A673 (cell line): ENCODE measurements around the gene TRPC1. TPM values are rescaled to one million over a fixed set of nuclear protein-coding genes. Genes with fewer than 3 reads are reported as not detected.

Experiments used
- BruUV-seq: library from RNA; stranded (reverse); fragments of 400-500 nt; replicated peaks from 2 replicates; lab custom pipeline; 2021; lab: Mats Ljungman, UMichigan
- CTCF ChIA-PET: fragments of 300-600 bp; sonication (Branson Sonifier 250); formaldehyde crosslinking; loops from one replicate; lab custom pipeline; 2022; ENCODE audit warnings: antibody characterized with exemption; lab: Charles Lee
- POLR2A ChIA-PET: fragments of 300-600 bp; sonication (Branson Sonifier 250); formaldehyde crosslinking; loops from one replicate; lab custom pipeline; 2022; ENCODE audit warnings: antibody characterized with exemption; ENCODE audit not compliant: low non-redundant PET; lab: Charles Lee
- DNase-seq: peaks from one replicate; pipeline ENCODE4 v3.0.0-alpha.2; 2015; ENCODE audit warnings: low spot score
- H3K27ac ChIP-seq: fragments of 200-600 bp; sonication (generic); 2 replicates; pipeline ENCODE4 v1.5.1; 2016; ENCODE audit warnings: mixed run types, low read depth, mild to moderate bottlenecking, mixed read lengths, antibody characterized with exemption, low read length; ENCODE audit not compliant: poor library complexity, severe bottlenecking
- H3K27me3 ChIP-seq: fragments of 200-600 bp; sonication (generic); replicated peaks from 2 replicates; pipeline ENCODE4 v1.6.1; 2017; ENCODE audit warnings: mixed run types, low read depth, mild to moderate bottlenecking, mixed read lengths, antibody characterized with exemption, low read length; ENCODE audit not compliant: insufficient read depth, poor library complexity
- H3K36me3 ChIP-seq: fragments of 200-600 bp; sonication (generic); 2 replicates; pipeline ENCODE4 v1.6.1; 2016; ENCODE audit warnings: mixed run types, mild to moderate bottlenecking, mixed read lengths, antibody characterized with exemption, low read length; ENCODE audit not compliant: insufficient read depth, poor library complexity, severe bottlenecking
- H3K4me1 ChIP-seq: fragments of 200-600 bp; sonication (generic); 2 replicates; pipeline ENCODE4 v1.6.1; 2017; ENCODE audit warnings: mixed run types, mild to moderate bottlenecking, mixed read lengths, antibody characterized with exemption, low read length; ENCODE audit not compliant: insufficient read depth, poor library complexity, severe bottlenecking
- H3K4me3 ChIP-seq: fragments of 200-600 bp; sonication (generic); 2 replicates; pipeline ENCODE4 v1.5.1; 2016; ENCODE audit warnings: low read depth, mixed run types, mild to moderate bottlenecking, mixed read lengths, low read length; ENCODE audit not compliant: poor library complexity, severe bottlenecking
- H3K9me3 ChIP-seq: fragments of 200-600 bp; sonication (generic); 2 replicates; pipeline ENCODE4 v1.6.1; 2016; ENCODE audit warnings: mixed run types, low read depth, mild to moderate bottlenecking, mixed read lengths, antibody characterized with exemption, low read length; ENCODE audit not compliant: poor library complexity, severe bottlenecking
- CTCF ChIP-seq: fragments of 300-800, 200-600 bp; sonication (generic); conservative IDR thresholded peaks from 2 replicates; pipeline ENCODE4 v1.5.1; 2017; ENCODE audit warnings: low read depth, mild to moderate bottlenecking, antibody characterized with exemption, low read length, moderate library complexity, mixed read lengths
- EZH2 ChIP-seq: fragments of 200-600 bp; sonication (generic); IDR thresholded peaks from 2 replicates; pipeline ENCODE4 v1.6.1; 2017; ENCODE audit warnings: borderline replicate concordance, low read depth, mild to moderate bottlenecking, mixed read lengths, antibody characterized with exemption, low read length; ENCODE audit not compliant: poor library complexity, severe bottlenecking
- intact Hi-C: fragments of 100-400 bp; cut with micrococcal nuclease; formaldehyde crosslinking; loops from one replicate; pipeline ENCODE4 v1.10.0; 2022; ENCODE audit not compliant: unreplicated experiment
- total RNA-seq: library from RNA; stranded (reverse); gene quantifications from 2 replicates; pipeline ENCODE4 v1.2.3, GENCODE V29; 2021

The TRPC1 gene
- total RNA-seq, 1 experiment from 2014 or later = 0.88 TPM

DNA sequence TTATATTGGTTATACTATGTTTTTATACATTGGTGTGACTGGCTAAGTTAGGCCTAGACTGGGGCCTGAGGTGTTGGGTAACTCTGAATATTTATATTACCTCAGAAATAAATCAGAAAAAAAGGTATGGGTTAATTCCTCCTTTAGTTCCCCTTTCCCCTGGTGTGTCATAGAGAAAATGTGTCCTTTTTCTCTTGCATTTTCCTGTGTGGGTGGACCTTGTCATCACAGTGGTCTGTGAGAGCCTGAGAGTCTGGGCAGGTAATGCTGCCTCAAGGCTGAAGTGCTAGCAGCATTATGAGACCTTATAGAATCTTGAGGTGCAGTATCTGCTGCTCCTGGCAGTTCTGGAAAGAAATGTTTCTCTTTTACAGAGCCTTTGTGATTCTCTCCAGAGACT, 95.3 kb downstream of the TRPC1 start:
- H3K9me3 ChIP-seq = no peaks in the 10 kb centered on the region
- H3K4me1 ChIP-seq = no peaks in the 10 kb centered on the region
- H3K36me3 ChIP-seq = no peaks in the 10 kb centered on the region
- CTCF ChIA-PET = no interaction called here
- TF ChIP-seq EZH2 (no peak), CTCF (no peak)
- no peaks in the 10 kb centered on the region for H3K27me3 ChIP-seq
- H3K27ac ChIP-seq = no peak overlapping the region
- no TSS peak for BruUV-seq
- no peak for DNase-seq
- intact Hi-C loops = no loop called here
- no peak overlapping the region for H3K4me3 ChIP-seq
- POLR2A ChIA-PET = no interaction called here

- POLR2A ChIA-PET = interaction anchor here (0.6 kb wide), 1 partner anchor 165 kb away, joined by 3 read pairs; no protein-coding TSS in a partner anchor
- BruUV-seq = no TSS peak
- CTCF ChIA-PET = interaction anchor here (0.5 to 1.7 kb wide), 19 partner anchors 11 to 1036 kb away, joined by 3 to 12 read pairs (median 3); no protein-coding TSS in a partner anchor
Observed at GRCh38 chr3:142828703-142829305, 105.0 kb downstream of the TRPC1 start.

DNA sequence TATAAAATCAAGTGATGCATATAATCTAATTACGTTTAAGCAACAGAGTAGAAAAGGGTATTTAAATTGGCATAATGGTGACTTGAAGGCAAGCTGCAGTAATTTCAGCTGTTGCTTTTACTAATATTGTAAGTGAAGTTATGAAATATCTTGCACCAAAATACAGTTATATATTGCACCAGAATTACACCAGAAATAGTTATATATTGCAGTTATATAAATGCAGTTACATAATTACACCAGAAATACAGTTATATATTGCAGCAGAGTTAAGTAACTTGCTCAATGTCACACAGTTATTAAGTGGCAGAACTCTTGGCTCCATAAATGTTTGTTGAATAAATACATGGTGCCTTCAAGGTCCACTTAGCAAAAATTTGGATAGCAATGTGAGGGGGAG, 113.7 kb downstream of the TRPC1 start:
- no peak overlapping the region for H3K4me3 ChIP-seq
- H3K36me3 ChIP-seq = no peaks in the 10 kb centered on the region
- H3K9me3 ChIP-seq = no peaks in the 10 kb centered on the region
- CTCF ChIA-PET = no interaction called here
- POLR2A ChIA-PET = no interaction called here
- H3K27me3 ChIP-seq = no peaks in the 10 kb centered on the region
- no peak overlapping the region for H3K27ac ChIP-seq
- intact Hi-C loops = no loop called here
- H3K4me1 ChIP-seq = no peaks in the 10 kb centered on the region
- TF ChIP-seq CTCF (no peak), EZH2 (no peak)
- BruUV-seq = no TSS peak
- DNase-seq = no peak

More at GRCh38 chr3:142828703-142829305, 105.0 kb downstream of the TRPC1 start:
- Histone ChIP-seq H3K4me3 (no peak overlapping the region), H3K27ac (no peak overlapping the region), H3K27me3 (no peaks in the 10 kb centered on the region), H3K36me3 (no peaks in the 10 kb centered on the region), H3K9me3 (no peaks in the 10 kb centered on the region), H3K4me1 (no peaks in the 10 kb centered on the region)
- TF ChIP-seq CTCF (peak; percentile 93), EZH2 (no peak)
- DNase-seq = peak; percentile 77
- intact Hi-C loops = loop anchor here (1.0 to 2.0 kb wide), 3 partner anchors 158 to 242 kb away; no protein-coding TSS in a partner anchor
